Measurements from ENCODE around the gene PUS3. TPM values are rescaled to one million over a fixed set of nuclear protein-coding genes. Genes with fewer than 3 reads are reported as not detected.
"Not testable (repeated sequence)": the region's sequence is repeated elsewhere in the genome, so short reads cannot be mapped to it uniquely, and the experiment has no call there.

PUS3 gene
- total RNA-seq, 1 donor from 2014 or later: 13.1 TPM

- H3K27ac Mint-ChIP-seq (ENCODE audit: unreplicated experiment): no peak overlapping the region
- no peak overlapping the region for H3K4me3 Mint-ChIP-seq (ENCODE audit: unreplicated experiment)
- TF ChIP-seq, protein P1, sequence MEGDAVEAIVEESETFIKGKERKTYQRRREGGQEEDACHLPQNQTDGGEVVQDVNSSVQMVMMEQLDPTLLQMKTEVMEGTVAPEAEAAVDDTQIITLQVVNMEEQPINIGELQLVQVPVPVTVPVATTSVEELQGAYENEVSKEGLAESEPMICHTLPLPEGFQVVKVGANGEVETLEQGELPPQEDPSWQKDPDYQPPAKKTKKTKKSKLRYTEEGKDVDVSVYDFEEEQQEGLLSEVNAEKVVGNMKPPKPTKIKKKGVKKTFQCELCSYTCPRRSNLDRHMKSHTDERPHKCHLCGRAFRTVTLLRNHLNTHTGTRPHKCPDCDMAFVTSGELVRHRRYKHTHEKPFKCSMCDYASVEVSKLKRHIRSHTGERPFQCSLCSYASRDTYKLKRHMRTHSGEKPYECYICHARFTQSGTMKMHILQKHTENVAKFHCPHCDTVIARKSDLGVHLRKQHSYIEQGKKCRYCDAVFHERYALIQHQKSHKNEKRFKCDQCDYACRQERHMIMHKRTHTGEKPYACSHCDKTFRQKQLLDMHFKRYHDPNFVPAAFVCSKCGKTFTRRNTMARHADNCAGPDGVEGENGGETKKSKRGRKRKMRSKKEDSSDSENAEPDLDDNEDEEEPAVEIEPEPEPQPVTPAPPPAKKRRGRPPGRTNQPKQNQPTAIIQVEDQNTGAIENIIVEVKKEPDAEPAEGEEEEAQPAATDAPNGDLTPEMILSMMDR (IDR thresholded peaks at IDR 0.05; ENCODE audit: unreplicated experiment): no peak
- no peaks in the 10 kb centered on the region for H3K9me3 Mint-ChIP-seq (ENCODE audit: unreplicated experiment)
- DNase-seq (ENCODE audit: low spot score): no peak
- H3K27me3 Mint-ChIP-seq (ENCODE audit: unreplicated experiment): peaks cover 2% of the 10 kb centered on the region
- no peaks in the 10 kb centered on the region for H3K36me3 Mint-ChIP-seq (ENCODE audit: low read depth, unreplicated experiment)
- no peaks in the 10 kb centered on the region for H3K4me1 Mint-ChIP-seq (ENCODE audit: unreplicated experiment)
Measured at GRCh38 chr11:125921042-125921441, 18.0 kb upstream of the PUS3 start.

- no peaks in the 10 kb centered on the region for H3K9me3 Mint-ChIP-seq (ENCODE audit: unreplicated experiment)
- no peaks in the 10 kb centered on the region for H3K36me3 Mint-ChIP-seq (ENCODE audit: low read depth, unreplicated experiment)
- no peaks in the 10 kb centered on the region for H3K4me1 Mint-ChIP-seq (ENCODE audit: unreplicated experiment)
- TF ChIP-seq, protein P1 (IDR thresholded peaks at IDR 0.05; ENCODE audit: unreplicated experiment): no peak
- no peak overlapping the region for H3K27ac Mint-ChIP-seq (ENCODE audit: unreplicated experiment)
- no peak overlapping the region for H3K4me3 Mint-ChIP-seq (ENCODE audit: unreplicated experiment)
- no peak for DNase-seq (ENCODE audit: low spot score)
- peaks cover 2% of the 10 kb centered on the region for H3K27me3 Mint-ChIP-seq (ENCODE audit: unreplicated experiment)
Measured at GRCh38 chr11:125918140-125918840, 15.3 kb upstream of the PUS3 start.

GRCh38 chr11:125916683-125917347 lies 13.8 kb upstream of the PUS3 start:
- Mint-ChIP-seq H3K27me3 (ENCODE audit: unreplicated experiment) (peaks cover 2% of the 10 kb centered on the region), H3K36me3 (ENCODE audit: low read depth, unreplicated experiment) (no peaks in the 10 kb centered on the region), H3K4me1 (ENCODE audit: unreplicated experiment) (no peaks in the 10 kb centered on the region), H3K4me3 (ENCODE audit: unreplicated experiment) (no peak overlapping the region), H3K27ac (ENCODE audit: unreplicated experiment) (no peak overlapping the region), H3K9me3 (ENCODE audit: unreplicated experiment) (no peaks in the 10 kb centered on the region)
- DNase-seq (ENCODE audit: low spot score): no peak
- TF ChIP-seq, protein P1 (IDR thresholded peaks at IDR 0.05; ENCODE audit: unreplicated experiment): no peak

- DNase-seq (ENCODE audit: low spot score); H3K36me3 Mint-ChIP-seq (ENCODE audit: low read depth, unreplicated experiment): not testable (repeated sequence)
Measured at GRCh38 chr11:125914601-125915000, 11.6 kb upstream of the PUS3 start.

DNA sequence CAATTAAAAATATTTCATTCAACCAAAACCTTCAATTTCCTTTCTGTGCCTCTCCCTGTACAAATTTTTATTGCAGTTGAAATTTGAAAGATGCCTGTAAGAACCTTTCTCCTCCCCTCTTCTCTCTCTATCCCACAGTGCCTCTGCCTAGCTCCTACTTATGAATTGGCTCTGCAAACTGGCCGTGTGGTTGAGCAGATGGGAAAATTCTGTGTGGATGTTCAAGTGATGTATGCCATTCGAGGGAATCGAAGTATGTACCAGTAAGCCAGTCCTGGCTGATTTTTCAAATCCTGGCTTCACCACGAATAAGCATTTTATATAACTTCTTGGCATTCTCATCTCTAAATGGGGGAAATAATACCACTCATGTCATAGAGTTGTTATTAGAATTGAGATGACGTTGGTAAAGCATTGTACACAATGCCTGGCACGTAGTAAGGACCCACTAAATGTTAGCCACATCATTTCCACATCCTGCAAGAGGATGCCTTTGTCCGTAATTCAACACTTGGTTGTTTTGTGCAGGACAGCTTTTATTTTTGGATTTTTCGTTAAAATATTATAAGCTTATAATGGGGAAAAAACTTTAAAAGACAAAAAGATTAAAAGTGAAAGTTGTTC lies 7.3 kb upstream of the PUS3 start:
- H3K9me3 Mint-ChIP-seq (ENCODE audit: unreplicated experiment): no peaks in the 10 kb centered on the region

More at GRCh38 chr11:125914601-125915000, 11.6 kb upstream of the PUS3 start:
- H3K4me3 Mint-ChIP-seq (ENCODE audit: unreplicated experiment); H3K4me1 Mint-ChIP-seq (ENCODE audit: unreplicated experiment); H3K9me3 Mint-ChIP-seq (ENCODE audit: unreplicated experiment); H3K27me3 Mint-ChIP-seq (ENCODE audit: unreplicated experiment); H3K27ac Mint-ChIP-seq (ENCODE audit: unreplicated experiment): not testable (repeated sequence)

More for the DNA sequence above, 7.3 kb upstream of the PUS3 start:
- TF ChIP-seq, protein P1 (IDR thresholded peaks at IDR 0.05; ENCODE audit: unreplicated experiment): no peak
- H3K4me3 Mint-ChIP-seq (ENCODE audit: unreplicated experiment): no peak overlapping the region
- no peaks in the 10 kb centered on the region for H3K36me3 Mint-ChIP-seq (ENCODE audit: low read depth, unreplicated experiment)
- no peak for DNase-seq (ENCODE audit: low spot score)
- no peaks in the 10 kb centered on the region for H3K4me1 Mint-ChIP-seq (ENCODE audit: unreplicated experiment)
- no peak overlapping the region for H3K27ac Mint-ChIP-seq (ENCODE audit: unreplicated experiment)
- H3K27me3 Mint-ChIP-seq (ENCODE audit: unreplicated experiment): peaks cover 3% of the 10 kb centered on the region

All from endothelial cell (in vitro differentiated cells).